COLO668 (cell line): Measurements from ENCODE around the gene ERP29.
"Not testable (repeated sequence)": the region's sequence is repeated elsewhere in the genome, so short reads cannot be mapped to it uniquely, and the experiment has no call there.

Experiments used
- DNase-seq: peaks from one replicate; lab custom pipeline; 2025; ENCODE audit not compliant: unreplicated experiment; lab: John Stamatoyannopoulos, UW

ERP29 gene

DNA sequence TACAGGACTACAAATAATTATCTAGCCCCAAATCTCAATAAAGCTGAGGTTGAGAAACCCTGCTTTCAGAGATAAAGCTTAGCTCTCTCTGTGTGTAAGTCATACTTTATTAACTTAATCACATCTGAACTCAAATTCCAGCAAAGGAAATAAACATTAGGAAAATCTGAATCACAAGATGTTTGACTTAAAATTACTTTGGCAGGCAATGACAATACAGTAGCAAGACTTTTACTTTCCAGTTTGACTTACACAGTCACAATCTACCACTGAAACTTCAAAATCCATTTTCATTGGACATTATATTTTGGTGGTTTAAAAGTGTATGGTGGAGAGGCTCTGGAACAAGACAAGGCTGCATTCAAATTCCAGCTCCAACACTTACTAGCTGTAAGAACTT lies 11.7 kb upstream of the ERP29 start:
- DNase-seq, result no peak

DNA sequence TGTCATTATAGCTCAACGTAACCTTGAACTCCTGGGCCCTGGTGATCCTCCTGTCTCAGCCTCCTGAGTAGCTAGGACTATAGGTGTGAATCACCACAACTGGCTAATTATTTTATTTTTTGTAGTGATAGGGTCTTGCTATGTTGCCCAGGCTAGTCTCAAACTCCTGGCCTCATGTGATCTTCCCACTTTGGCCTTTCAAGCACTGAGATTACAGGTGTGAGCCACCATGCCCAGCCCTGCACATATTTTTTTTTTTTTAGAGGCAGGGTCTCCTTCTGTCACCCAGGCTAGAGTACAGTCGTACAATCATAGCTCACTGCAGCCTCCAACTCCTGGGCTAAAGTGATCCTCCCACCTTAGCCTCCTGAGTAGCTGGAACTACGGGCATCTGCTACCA lies 9.2 kb upstream of the ERP29 start:
- no peak for DNase-seq

DNA sequence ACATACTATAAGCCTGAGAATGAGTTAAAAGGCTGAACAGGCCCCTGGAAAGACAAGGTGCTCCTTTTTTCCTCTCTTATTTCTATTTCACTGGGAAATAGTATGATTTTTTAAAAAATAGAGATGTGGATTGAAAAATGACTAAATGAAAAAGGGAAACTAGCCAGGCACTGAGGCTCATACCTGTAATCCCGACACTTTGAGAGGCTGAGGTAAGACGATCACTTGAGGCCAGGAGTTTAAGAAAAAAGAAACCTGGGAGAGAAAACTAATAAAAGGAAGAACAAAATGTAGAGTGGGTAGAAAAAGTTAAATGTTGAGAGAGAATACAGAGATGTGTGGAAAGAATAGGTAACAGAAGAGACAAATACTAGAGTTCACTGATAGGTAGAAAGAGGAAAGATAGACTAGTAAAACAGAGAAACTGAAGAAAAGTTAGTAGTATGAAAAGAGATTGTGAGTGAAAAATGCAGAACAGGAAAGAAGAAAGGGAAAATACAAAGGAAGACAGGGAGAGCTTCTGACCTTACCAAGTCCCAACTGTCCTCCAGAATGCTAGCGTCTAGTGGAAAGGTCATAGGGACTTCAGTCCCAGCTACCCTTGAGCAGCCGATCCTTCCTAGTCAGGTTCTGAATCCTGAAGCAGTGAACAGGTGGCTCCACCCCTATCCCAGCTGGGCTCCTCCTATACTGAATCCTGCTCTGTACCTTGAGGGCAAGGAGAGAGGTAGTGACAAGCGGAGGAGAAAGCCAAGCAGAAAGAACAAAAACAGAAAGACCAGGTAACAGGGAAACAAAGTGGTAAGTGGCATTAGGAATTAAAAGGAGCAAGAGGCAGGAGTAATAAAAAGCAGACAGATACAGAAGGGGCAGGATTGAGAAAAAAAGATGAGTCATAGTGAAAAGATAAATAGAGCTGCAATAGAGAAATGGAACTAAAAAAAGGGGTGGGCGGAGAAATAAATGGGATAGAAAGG lies 7.5 kb upstream of the ERP29 start:
- DNase-seq, result no peak

DNA sequence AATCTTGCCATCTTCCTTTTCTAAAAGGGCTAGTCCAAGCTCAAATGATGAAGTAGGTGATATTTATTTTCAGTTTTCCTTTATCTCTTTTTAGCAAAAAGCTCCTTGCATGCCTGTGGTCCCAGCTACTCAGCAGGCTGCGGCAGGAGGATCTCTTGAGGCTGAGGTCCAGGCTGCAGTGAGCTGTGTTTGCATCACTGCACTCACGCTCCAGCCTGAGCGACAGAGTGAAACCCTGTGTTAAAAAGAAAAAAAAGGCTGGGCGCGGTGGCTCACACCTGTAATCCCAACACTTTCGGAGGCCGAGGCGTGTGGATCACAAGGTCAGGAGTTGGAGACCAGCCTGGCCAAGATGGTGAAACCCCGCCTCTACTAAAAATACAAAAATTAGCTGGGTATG lies 5.3 kb upstream of the ERP29 start:
- DNase-seq, result no peak

DNA sequence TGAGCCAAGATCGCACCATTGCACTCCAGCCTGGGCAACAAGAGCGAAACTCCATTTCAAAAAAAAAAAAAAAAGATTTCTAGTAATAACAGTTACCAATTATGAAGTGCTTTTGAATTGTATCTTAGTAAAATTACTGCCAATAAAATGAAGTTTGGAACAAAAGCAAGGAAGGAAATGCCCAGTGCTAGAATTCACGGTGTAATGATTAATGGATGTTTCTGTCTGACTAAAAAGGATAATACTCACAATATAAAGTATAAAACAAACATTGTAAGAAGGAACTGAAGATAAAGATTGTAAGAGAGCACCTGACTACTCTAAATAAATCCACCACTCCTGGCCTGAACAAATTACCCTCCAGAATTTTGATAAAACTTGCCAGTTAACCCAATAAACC lies 4.3 kb upstream of the ERP29 start:
- DNase-seq, result no peak

DNA sequence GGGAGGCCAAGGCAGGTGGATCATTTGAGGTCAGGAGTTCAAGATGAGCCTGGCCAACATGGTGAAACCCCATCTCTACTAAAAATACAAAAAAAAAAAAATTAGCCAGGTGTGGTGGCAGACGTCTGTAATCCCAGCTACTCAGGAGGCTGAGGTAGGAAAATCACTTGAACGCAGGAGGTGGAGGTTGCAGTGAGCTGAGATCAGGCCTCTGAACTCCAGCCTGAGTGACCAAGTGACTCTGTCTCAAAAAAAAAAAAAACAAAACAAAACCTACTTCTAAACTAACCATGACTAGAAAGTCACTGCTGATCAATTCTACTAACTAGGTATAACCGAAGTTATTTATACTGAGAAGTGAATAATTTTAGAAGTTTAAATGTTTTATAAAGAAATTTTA lies 3.6 kb upstream of the ERP29 start:
- not testable (repeated sequence) for DNase-seq

DNA sequence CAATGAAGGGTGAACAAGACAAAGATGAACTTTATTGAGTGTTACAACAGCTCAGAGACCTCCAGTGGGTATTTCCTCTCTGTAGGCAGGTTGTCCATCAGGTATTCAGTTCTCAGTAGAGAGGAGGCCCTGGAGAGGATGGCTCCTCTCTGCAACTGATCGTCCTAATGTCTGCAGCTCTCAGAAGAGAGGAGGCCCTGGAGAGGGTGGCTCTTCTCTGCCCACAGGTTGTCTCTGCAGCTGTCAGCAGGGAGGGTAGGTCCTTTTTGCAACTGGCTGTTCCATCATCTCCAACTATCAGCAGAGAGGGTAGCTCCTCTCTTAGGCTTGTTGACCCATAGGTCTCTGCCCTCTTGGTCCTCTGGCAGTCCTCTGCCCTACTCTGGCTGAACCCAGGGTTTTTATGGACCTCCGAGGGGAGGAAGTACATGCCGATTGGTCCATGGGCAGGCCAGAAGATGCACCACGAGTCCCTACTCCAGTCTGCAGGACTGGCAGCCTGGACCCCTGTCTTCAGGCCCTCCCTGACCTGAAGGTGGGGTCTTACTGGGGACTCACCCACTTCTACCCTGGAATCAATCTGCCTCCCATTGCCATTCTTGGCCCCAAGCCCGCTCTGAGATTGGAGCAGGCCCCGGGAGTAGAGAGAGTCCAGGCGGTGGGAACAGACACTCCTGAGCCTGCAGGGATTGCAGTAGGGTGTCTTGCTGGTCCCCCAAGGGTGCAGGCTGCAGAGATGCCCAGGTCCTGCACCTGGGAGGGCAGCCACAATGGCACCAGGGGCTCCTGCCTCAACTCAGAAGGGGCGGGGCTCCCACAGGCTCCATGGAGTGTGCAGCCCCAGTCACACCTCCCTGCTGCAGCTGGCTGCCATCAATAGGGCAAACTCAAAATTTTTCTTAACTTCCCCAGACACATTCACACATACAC lies 2.5 kb upstream of the ERP29 start:
- no peak for DNase-seq

DNA sequence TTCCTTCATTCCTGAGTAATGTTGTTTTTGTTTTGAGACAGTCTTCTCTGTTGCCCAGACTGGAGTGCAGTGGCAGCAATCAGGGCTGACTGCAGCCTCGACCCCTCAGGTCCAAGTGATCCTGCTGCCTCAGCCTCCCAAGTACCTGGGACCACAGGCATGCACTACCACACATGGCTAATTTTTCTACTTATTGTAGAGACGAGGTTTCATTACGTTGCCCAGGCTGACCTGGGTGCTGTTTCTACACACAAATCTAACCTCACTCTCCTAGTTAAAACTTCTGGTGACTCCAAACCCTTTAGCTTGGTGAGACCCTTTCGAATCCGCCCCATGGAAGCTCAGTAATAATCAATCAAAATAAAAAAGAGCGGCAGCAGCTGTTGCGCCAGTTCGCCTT lies 1.5 kb upstream of the ERP29 start:
- DNase-seq, result no peak

DNA sequence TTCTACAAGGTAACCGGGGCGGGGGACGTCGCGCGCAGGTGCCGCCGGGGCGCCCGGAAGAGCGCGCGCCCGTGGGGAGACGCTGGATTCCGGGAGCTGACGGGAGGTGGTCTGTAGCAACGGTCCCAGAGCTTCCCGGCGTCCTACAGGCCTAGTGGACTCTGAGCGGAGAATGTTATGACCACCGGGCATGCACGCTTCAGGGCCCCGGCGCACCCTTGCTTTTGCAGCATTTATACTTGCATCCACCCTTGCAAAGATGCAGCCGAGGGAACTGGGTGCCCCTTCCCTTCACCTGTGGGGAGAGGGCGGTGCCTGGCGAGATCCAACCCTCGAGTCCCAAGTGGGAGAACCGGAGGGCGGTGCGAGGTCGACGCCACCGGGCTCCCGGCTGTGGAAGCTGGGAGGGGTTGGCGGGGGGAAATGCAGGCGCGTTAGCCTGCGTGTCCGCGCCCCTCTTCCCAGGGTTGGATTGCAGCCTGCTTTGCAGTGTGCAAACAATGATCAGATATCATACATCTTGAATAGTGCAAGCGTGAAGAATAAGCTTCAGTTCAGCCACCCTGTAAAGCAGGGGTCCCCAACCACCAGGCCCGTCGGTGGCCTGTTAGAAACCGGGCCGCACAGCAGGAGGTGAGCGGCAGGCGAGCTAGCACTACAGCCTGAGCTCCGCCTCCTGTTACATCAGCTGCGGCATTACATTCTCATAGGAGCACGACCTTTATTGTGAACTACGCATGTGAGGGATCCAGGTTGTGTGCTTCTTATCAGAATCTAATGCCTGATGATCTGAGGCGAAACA lies 576 bp downstream of the ERP29 start:
- peak; percentile 87 for DNase-seq

DNA sequence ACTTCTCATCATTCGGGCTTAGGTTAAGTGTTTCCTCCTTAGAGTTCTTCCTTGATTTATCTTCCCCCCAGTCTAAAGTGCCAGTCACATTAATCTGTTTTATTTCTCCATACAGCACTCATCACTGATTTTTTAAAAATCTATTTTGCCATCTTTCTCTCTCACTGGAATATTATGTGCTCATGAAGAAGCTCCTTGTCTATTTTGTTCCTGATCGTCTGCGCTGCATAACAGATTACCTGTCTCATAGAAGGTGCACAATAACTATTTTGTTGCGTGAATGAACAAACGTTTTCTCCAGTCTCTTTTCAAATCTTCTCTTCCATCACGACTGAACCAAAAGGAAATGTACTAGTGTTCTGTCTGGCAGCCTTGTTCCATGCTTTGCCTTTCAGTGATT lies 2.7 kb downstream of the ERP29 start:
- no peak for DNase-seq

DNA sequence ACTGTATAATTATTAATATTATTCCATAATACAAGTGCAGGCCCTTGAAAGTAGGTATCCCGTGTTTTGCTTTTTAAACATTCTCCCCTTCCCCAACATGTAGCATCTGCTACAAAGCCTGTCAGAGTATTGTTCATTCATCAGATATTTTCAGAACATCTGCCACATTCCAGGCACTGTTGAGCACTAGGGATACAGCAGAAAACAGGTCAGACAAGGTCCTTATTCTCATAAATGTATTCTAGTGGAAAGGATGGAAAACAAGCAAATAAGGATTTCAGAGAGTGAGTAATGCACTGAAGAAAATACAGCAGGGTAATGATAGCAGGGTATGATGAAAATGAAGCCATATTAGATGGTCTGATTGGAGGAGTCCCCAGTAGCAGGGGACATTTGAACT lies 3.8 kb downstream of the ERP29 start:
- no peak for DNase-seq

DNA sequence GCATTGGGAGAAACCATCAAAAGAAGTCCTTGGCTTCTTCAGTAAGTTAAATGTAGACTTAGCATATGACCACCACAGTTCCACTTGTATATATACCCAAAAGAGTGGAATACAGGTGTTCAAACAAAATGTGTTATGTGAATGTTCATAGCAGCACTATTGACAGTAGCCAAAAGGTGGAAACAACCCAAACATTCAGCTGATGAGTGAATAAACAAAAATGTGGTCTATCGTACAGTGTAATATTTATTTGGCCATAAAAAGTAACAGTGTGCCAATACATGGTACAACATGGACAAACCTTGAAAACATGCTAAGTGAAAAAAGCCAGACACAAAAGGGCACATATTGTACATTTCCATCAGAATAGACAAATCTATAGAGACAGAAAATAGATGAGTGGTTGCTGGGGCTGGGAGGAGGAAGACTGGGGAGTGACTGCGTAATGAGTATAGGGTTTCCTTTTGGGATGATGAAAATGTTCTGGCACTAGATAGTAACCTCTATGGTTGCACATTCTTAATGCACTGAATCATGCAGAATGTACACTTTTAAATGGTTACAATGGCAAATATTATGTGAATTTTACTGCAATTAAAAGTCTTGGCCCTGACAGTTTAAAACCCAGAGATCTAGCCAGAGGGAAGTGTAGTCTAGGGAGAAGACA lies 5.5 kb downstream of the ERP29 start:
- no peak for DNase-seq

DNA sequence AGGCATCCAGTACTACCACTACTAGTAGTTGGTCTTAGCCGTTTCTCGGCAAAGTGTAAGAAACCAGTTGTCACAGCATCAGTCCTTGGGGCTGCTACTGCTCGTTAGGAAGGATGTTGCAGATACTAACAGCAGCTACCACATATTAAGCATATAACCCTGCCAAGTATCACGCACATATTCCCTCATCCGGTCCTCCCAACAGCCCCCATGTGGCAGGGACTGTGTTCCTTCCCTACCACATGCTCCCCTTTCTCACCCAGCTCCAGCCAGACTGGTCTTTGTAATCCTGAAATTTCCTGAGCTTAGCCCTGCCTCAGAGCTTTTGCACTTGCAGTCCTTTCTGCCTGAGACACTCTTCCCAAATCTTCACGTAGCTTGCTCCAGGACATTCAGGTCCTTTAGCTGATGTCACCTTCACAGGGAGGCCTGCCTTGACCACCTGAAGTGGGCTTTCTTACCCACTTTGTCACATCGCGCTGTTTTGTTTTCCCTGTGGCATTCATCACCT lies 7.8 kb downstream of the ERP29 start:
- no peak for DNase-seq

DNA sequence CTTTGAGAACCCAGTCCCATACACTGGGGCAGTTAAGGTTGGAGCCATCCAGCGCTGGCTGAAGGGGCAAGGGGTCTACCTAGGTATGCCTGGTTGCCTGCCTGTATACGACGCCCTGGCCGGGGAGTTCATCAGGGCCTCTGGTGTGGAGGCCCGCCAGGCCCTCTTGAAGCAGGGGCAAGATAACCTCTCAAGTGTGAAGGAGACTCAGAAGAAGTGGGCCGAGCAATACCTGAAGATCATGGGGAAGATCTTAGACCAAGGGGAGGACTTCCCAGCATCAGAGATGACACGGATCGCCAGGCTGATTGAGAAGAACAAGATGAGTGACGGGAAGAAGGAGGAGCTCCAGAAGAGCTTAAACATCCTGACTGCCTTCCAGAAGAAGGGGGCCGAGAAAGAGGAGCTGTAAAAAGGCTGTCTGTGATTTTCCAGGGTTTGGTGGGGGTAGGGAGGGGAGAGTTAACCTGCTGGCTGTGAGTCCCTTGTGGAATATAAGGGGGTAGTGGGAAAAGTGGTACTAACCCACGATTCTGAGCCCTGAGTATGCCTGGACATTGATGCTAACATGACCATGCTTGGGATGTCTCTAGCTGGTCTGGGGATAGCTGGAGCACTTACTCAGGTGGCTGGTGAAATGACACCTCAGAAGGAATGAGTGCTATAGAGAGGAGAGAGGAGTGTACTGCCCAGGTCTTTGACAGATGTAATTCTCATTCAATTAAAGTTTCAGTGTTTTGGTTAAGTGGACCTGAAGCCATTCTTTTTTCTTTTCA lies 9.2 kb downstream of the ERP29 start:
- no peak for DNase-seq

DNA sequence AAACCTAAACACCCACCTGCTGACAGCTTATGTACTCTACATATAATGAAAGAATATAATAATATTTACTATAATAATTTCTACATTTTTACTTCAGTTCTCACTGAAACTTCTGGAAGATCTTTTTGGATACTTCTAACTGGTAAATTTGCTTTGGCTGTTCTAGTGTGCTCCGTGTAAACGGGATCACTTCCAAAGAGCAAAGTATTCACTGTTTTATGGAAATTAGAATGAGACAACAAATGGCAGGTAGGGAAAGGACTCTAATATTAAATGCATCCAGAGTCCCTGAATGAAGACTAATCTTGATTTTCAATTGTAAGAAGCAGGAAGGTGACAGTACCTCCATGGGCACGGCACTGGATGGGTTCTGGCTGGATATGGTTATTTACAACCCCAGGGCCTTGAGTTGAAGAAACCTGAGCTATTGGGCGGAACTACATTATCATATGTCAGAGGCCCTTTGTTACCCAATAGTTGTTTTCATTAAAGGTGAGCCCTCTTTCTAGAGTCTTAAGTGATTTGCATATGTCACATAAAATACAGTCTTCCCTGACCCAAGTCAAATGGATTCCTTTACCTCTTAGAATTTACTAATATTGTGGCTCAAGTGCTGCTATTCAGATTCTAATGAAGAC lies 10.7 kb downstream of the ERP29 start:
- no peak for DNase-seq

DNA sequence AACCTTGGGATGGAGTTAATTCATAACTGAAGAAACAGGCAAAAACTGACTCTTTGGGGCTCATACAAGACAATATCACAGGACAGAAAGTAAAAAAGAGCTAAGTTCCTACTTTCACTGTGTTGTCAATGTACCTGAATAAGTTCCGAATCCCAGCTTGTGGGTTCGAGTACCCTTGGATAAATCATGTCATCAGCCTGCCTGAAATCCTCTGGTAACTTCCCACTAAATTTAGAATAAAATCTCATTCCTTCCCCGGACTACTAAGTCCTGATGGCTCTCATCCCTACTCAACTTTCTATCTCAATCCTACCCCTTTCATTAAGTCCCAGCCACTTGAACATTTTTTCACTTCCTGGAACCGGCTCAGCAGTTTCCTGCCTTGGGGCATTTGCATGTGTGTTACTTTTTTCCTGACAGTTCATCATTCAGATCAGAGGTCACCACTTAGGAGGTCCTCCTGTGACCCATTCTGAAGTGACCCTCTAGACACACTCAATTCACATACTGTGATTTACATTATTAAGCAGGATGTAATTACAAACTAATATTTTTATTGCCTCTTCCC lies 12.7 kb downstream of the ERP29 start:
- DNase-seq, result no peak

DNA sequence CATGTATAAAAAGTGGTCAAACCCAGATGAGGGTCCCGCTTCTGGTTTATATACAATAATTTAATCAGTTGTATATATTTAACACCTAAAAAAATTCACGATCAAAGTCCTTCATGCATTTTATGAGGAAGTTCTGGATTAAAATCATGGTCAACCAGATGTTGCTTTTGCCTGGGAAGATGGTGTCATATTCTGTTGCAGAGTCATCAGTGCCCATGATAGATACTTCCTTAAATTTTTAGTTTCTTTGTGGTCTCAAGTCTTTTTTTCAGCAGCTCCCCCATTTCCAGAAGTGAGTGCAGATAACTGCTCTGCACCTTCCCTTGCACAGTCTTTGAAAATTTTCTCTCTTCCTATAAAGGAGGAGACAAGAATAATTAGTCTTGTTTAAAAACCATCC lies 16.1 kb downstream of the ERP29 start:
- no peak for DNase-seq

DNA sequence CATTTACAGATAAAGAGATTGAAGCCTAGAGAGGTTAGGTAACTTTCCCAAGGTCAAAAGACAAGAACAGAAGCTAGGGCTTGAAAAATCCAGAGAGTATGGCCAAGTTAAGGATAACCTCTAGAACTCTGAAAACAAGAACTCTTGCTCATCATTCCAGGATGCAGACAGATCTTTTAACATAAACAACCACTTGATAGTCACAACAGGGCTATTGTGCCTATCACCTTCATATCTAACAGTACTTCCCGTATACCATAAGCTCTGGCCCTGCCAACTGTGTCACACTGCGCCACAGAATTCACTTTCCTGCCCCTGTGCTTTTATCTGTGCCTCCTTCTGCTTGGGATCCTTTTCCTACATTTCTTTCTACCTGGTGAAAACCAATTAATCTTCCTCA lies 18.2 kb downstream of the ERP29 start:
- no peak for DNase-seq

DNA sequence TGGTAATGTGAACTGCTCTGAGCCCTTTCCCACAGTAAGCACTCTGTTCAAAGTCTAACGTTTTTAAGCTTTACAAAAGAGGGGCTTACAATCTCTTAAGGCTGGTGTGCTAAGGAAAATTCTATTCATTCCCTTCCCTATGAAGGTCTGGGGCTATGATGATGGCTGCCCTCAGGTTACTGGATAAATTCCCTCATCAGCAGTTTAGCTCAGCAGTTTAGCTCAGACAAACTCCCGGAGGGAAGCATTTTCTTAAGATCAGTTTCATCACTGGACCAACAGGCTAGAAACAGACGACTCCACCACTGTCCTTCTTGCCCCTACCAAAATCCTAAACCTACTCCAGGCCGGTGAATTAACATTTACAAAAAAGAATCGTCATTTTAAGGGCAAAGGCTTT lies 19.1 kb downstream of the ERP29 start:
- DNase-seq, result no peak
